ENCODE results near the gene SLC2A4. TPM values are rescaled to one million over a fixed set of nuclear protein-coding genes. Genes with fewer than 3 reads are reported as not detected.
A peak's percentile ranks its signal among the peaks of the same experiment; 100 is the strongest.

The SLC2A4 gene
- total RNA-seq, 1 donor from 2014 or later: 0.30 TPM

- Mint-ChIP-seq H3K27me3 (ENCODE audit: low read depth, unreplicated experiment) (no peaks in the 10 kb centered on the region), H3K4me1 (ENCODE audit: low read depth, unreplicated experiment) (peaks cover 22% of the 10 kb centered on the region), H3K9me3 (ENCODE audit: unreplicated experiment) (no peaks in the 10 kb centered on the region), H3K36me3 (ENCODE audit: low read depth, unreplicated experiment) (peaks cover 7% of the 10 kb centered on the region), H3K27ac (ENCODE audit: unreplicated experiment) (no peak overlapping the region), H3K4me3 (ENCODE audit: unreplicated experiment) (peak overlapping the region; percentile 74)
- peaks cover 32% of the 10 kb centered on the region for H4K20me1 ChIP-seq (ENCODE audit: insufficient read depth, low read length)
- peak overlapping the region; percentile 27 for H3K4me2 ChIP-seq (ENCODE audit: low read length)
- H3K36me3 ChIP-seq (ENCODE audit: insufficient read depth, low read length): peaks cover 16% of the 10 kb centered on the region
- H3K27me3 ChIP-seq (ENCODE audit: insufficient read depth, low read length): no peaks in the 10 kb centered on the region
- H3K9me3 ChIP-seq (ENCODE audit: insufficient read depth, low read depth, low read length): no peaks in the 10 kb centered on the region
- H3K4me3 ChIP-seq (ENCODE audit: insufficient read depth, low read depth, low read length): no peak overlapping the region
- no peak for TF ChIP-seq EZH2 (IDR thresholded peaks at IDR 0.05; ENCODE audit: insufficient read depth, low read length)
- TF ChIP-seq CTCF (IDR thresholded peaks at IDR 0.05; ENCODE audit: insufficient read depth, low read depth, low read length): no peak
- H3K4me1 ChIP-seq (ENCODE audit: insufficient read depth, low read length): peaks cover 15% of the 10 kb centered on the region
- H3K79me2 ChIP-seq (ENCODE audit: insufficient read depth, low read length): peaks cover 72% of the 10 kb centered on the region
- H3K9ac ChIP-seq (ENCODE audit: low read length): no peak overlapping the region
- H3K27ac ChIP-seq (ENCODE audit: low read depth, low read length): no peak overlapping the region
- no peak overlapping the region for H2AFZ ChIP-seq (ENCODE audit: low read depth, low read length)
- FAIRE-seq (no peak), DNase-seq (ENCODE audit: low read depth) (no peak)
These were observed 32.7 kb upstream of the SLC2A4 start for GRCh38 chr17:7248796-7249195.

GRCh38 chr17:7249214-7249613, 32.3 kb upstream of the SLC2A4 start:
- FAIRE-seq (no peak), DNase-seq (ENCODE audit: low read depth) (no peak)
- Mint-ChIP-seq H3K27ac (ENCODE audit: unreplicated experiment) (no peak overlapping the region), H3K9me3 (ENCODE audit: unreplicated experiment) (no peaks in the 10 kb centered on the region), H3K27me3 (ENCODE audit: low read depth, unreplicated experiment) (no peaks in the 10 kb centered on the region), H3K4me1 (ENCODE audit: low read depth, unreplicated experiment) (peaks cover 25% of the 10 kb centered on the region), H3K36me3 (ENCODE audit: low read depth, unreplicated experiment) (peaks cover 7% of the 10 kb centered on the region), H3K4me3 (ENCODE audit: unreplicated experiment) (peak overlapping the region; percentile 98)
- no peak overlapping the region for H2AFZ ChIP-seq (ENCODE audit: low read depth, low read length)
- TF ChIP-seq CTCF (IDR thresholded peaks at IDR 0.05; ENCODE audit: insufficient read depth, low read depth, low read length) (no peak), EZH2 (IDR thresholded peaks at IDR 0.05; ENCODE audit: insufficient read depth, low read length) (no peak)
- peaks cover 15% of the 10 kb centered on the region for H3K4me1 ChIP-seq (ENCODE audit: insufficient read depth, low read length)
- peak overlapping the region; percentile 95 for H3K4me2 ChIP-seq (ENCODE audit: low read length)
- no peak overlapping the region for H3K4me3 ChIP-seq (ENCODE audit: insufficient read depth, low read depth, low read length)
- H3K9me3 ChIP-seq (ENCODE audit: insufficient read depth, low read depth, low read length): no peaks in the 10 kb centered on the region
- peaks cover 17% of the 10 kb centered on the region for H3K36me3 ChIP-seq (ENCODE audit: insufficient read depth, low read length)
- peaks cover 32% of the 10 kb centered on the region for H4K20me1 ChIP-seq (ENCODE audit: insufficient read depth, low read length)
- no peak overlapping the region for H3K27ac ChIP-seq (ENCODE audit: low read depth, low read length)
- H3K27me3 ChIP-seq (ENCODE audit: insufficient read depth, low read length): no peaks in the 10 kb centered on the region
- H3K79me2 ChIP-seq (ENCODE audit: insufficient read depth, low read length): peaks cover 74% of the 10 kb centered on the region
- H3K9ac ChIP-seq (ENCODE audit: low read length): no peak overlapping the region

- peaks cover 15% of the 10 kb centered on the region for H3K4me1 ChIP-seq (ENCODE audit: insufficient read depth, low read length)
- no peak for FAIRE-seq
- peaks cover 7% of the 10 kb centered on the region for H3K36me3 Mint-ChIP-seq (ENCODE audit: low read depth, unreplicated experiment)
- H3K27ac Mint-ChIP-seq (ENCODE audit: unreplicated experiment): no peak overlapping the region
- H3K9me3 ChIP-seq (ENCODE audit: insufficient read depth, low read depth, low read length): no peaks in the 10 kb centered on the region
- H3K9me3 Mint-ChIP-seq (ENCODE audit: unreplicated experiment): no peaks in the 10 kb centered on the region
- peak overlapping the region; percentile 98 for H3K4me3 Mint-ChIP-seq (ENCODE audit: unreplicated experiment)
- peaks cover 32% of the 10 kb centered on the region for H4K20me1 ChIP-seq (ENCODE audit: insufficient read depth, low read length)
- peaks cover 17% of the 10 kb centered on the region for H3K36me3 ChIP-seq (ENCODE audit: insufficient read depth, low read length)
- H3K27me3 ChIP-seq (ENCODE audit: insufficient read depth, low read length): no peaks in the 10 kb centered on the region
- peaks cover 74% of the 10 kb centered on the region for H3K79me2 ChIP-seq (ENCODE audit: insufficient read depth, low read length)
- peaks cover 25% of the 10 kb centered on the region for H3K4me1 Mint-ChIP-seq (ENCODE audit: low read depth, unreplicated experiment)
- TF ChIP-seq EZH2 (IDR thresholded peaks at IDR 0.05; ENCODE audit: insufficient read depth, low read length) (no peak), CTCF (IDR thresholded peaks at IDR 0.05; ENCODE audit: insufficient read depth, low read depth, low read length) (no peak)
- peak overlapping the region; percentile 95 for H3K4me2 ChIP-seq (ENCODE audit: low read length)
- H3K27ac ChIP-seq (ENCODE audit: low read depth, low read length): no peak overlapping the region
- H3K9ac ChIP-seq (ENCODE audit: low read length): peak overlapping the region; percentile 97
- no peak overlapping the region for H2AFZ ChIP-seq (ENCODE audit: low read depth, low read length)
- H3K4me3 ChIP-seq (ENCODE audit: insufficient read depth, low read depth, low read length): peak overlapping the region; percentile 84
- DNase-seq (ENCODE audit: low read depth): no peak
- H3K27me3 Mint-ChIP-seq (ENCODE audit: low read depth, unreplicated experiment): no peaks in the 10 kb centered on the region
These were observed 31.7 kb upstream of the SLC2A4 start for GRCh38 chr17:7249830-7250229.

All from astrocyte (in vitro differentiated cells and primary cell).